Bronchial epithelial cell (primary cell): ENCODE results near the gene MICAL3. TPM values are rescaled to one million over a fixed set of nuclear protein-coding genes. Genes with fewer than 3 reads are reported as not detected.
A peak's percentile ranks its signal among the peaks of the same experiment; 100 is the strongest.

Experiments used
- DNase-seq: peaks from one replicate; pipeline ENCODE4 v3.0.0-alpha.2; 2010; ENCODE audit warnings: low read depth
- FAIRE-seq: peaks from 2 replicates; lab custom pipeline; 2011; peaks lifted over from hg19 to GRCh38; lab: Jason Lieb, UNC
- H3K27me3 ChIP-seq: 2 replicates; pipeline ENCODE4 v1.5.1; 2011; ENCODE audit warnings: low read length; ENCODE audit not compliant: control insufficient read depth, insufficient read depth
- H3K36me3 ChIP-seq: 2 replicates; pipeline ENCODE4 v1.5.1; 2011; ENCODE audit warnings: low read length; ENCODE audit not compliant: control insufficient read depth, insufficient read depth
- H3K4me3 ChIP-seq: 2 replicates; pipeline ENCODE4 v1.5.1; 2011; ENCODE audit warnings: mild to moderate bottlenecking, low read depth, low read length, control low read depth
- CTCF ChIP-seq: IDR thresholded peaks from 2 replicates; pipeline ENCODE4 v1.5.1; 2011; ENCODE audit warnings: mild to moderate bottlenecking, moderate library complexity, low read length, control low read depth, inconsistent platforms; ENCODE audit not compliant: insufficient read depth, severe bottlenecking
- total RNA-seq: library from RNA; depleted of rRNA; stranded (reverse); fragments of >200 nt; gene quantifications from 2 replicates; pipeline ENCODE4 v1.2.1, GENCODE V29; 2014

Gene MICAL3
- total RNA-seq, 1 donor from 2014 or later, result 13.4 TPM

- FAIRE-seq (no peak), DNase-seq (no peak)
- Histone ChIP-seq H3K27me3 (no peaks in the 10 kb centered on the region), H3K36me3 (peaks cover 23% of the 10 kb centered on the region), H3K4me3 (no peak overlapping the region)
- TF ChIP-seq CTCF, result no peak
Observed at GRCh38 chr22:17816649-17817048, 207.7 kb downstream of the MICAL3 start.

- Histone ChIP-seq H3K27me3 (no peaks in the 10 kb centered on the region), H3K4me3 (no peak overlapping the region), H3K36me3 (peaks cover 23% of the 10 kb centered on the region)
- TF ChIP-seq CTCF, result no peak
- FAIRE-seq (no peak), DNase-seq (no peak)
Observed at GRCh38 chr22:17815703-17816254, 208.6 kb downstream of the MICAL3 start.

- FAIRE-seq, result peak; percentile 96
- no peak for TF ChIP-seq CTCF
- H3K36me3 ChIP-seq, result peaks cover 28% of the 10 kb centered on the region
Observed at GRCh38 chr22:17814830-17815229, 209.5 kb downstream of the MICAL3 start.

GRCh38 chr22:17814084-17814483, 210.3 kb downstream of the MICAL3 start:
- peaks cover 31% of the 10 kb centered on the region for H3K36me3 ChIP-seq
- FAIRE-seq (no peak), DNase-seq (no peak)
- TF ChIP-seq CTCF, result no peak
- no peaks in the 10 kb centered on the region for H3K27me3 ChIP-seq
- no peak overlapping the region for H3K4me3 ChIP-seq

More at GRCh38 chr22:17814830-17815229, 209.5 kb downstream of the MICAL3 start:
- H3K27me3 ChIP-seq, result no peaks in the 10 kb centered on the region
- H3K4me3 ChIP-seq, result no peak overlapping the region
- DNase-seq, result no peak

- DNase-seq (no peak), FAIRE-seq (no peak)
- H3K36me3 ChIP-seq, result peaks cover 34% of the 10 kb centered on the region
- no peak overlapping the region for H3K4me3 ChIP-seq
- no peaks in the 10 kb centered on the region for H3K27me3 ChIP-seq
- no peak for TF ChIP-seq CTCF
Observed at GRCh38 chr22:17811119-17811518, 213.2 kb downstream of the MICAL3 start.

- FAIRE-seq, result no peak
- no peak for DNase-seq
- Histone ChIP-seq H3K36me3 (peaks cover 31% of the 10 kb centered on the region), H3K27me3 (no peaks in the 10 kb centered on the region), H3K4me3 (no peak overlapping the region)
- no peak for TF ChIP-seq CTCF
Observed at GRCh38 chr22:17810570-17811116, 213.7 kb downstream of the MICAL3 start.
